Stomach (tissue), 9 donors: ENCODE data around the gene WNT5B. TPM values are rescaled to one million over a fixed set of nuclear protein-coding genes. Genes with fewer than 3 reads are reported as not detected.

Source experiments
- DNase-seq, 2 donors: peaks; one replicate each; pipeline versions ENCODE4 v3.0.0 to v3.0.0-alpha.2; 2013 to 2019
- H3K27ac ChIP-seq, 5 donors: fragments of 200-600 bp in 4 of 5; sonication (generic) in 4 of 5; one replicate each; pipeline ENCODE4 v1.5.1; 2013 to 2019; ENCODE audit warnings: mild to moderate bottlenecking in 1 of 5, moderate library complexity in 1 of 5
- H3K27me3 ChIP-seq, 3 donors: fragments of 200-600 bp; sonication (generic); one replicate each; pipeline ENCODE4 v1.5.1; 2017 to 2019; ENCODE audit warnings: mixed run types in 1 of 3
- H3K36me3 ChIP-seq, 4 donors: fragments of 200-600 bp; sonication (generic); 1 replicate in 3 of 4; 2 replicates in 1 of 4; pipeline ENCODE4 v1.5.1; 2016 to 2019
- H3K4me1 ChIP-seq, 4 donors: fragments of 200-600 bp; sonication (generic); one replicate each; pipeline ENCODE4 v1.5.1; 2016 to 2019
- H3K4me3 ChIP-seq, 4 donors: fragments of 200-600 bp; sonication (generic) in 3 of 4; one replicate each; pipeline ENCODE4 v1.5.1; 2016 to 2019; ENCODE audit warnings: mild to moderate bottlenecking in 1 of 4
- H3K9me3 ChIP-seq, 4 donors: fragments of 200-600 bp; sonication (generic); one replicate each; pipeline ENCODE4 v1.5.1; 2016 to 2019
- EP300 ChIP-seq: sonication (generic); formaldehyde crosslinking; IDR thresholded peaks from one replicate; pipeline ENCODE4 v1.6.1; 2017; ENCODE audit warnings: antibody characterized with exemption
- POLR2A ChIP-seq, 4 donors: fragments of 450-650 bp; IDR thresholded peaks; one replicate each; pipeline ENCODE4 v1.6.1; 2016; ENCODE audit warnings: antibody characterized with exemption in 4 of 4, control low read depth in 2 of 4, mild to moderate bottlenecking in 1 of 4, moderate library complexity in 1 of 4
- POLR2AphosphoS5 ChIP-seq, 3 donors: sonication (generic); formaldehyde crosslinking; IDR thresholded peaks; one replicate each; pipeline ENCODE4 v1.6.1; 2016; ENCODE audit warnings: antibody characterized with exemption in 3 of 3
- WGBS, 5 donors: extraction: QIAGEN DNeasy Blood & Tissue Kit in 3 of 5; methylation state at CpG; one replicate each; pipeline versions ENCODE4 v1.1.5 to v1.1.7; 2013 to 2018; 5-methylcytosine and 5-hydroxymethylcytosine counted together
- intact Hi-C: fragments of 100-400 bp; cut with DNase I; formaldehyde crosslinking; loops from one replicate; pipeline ENCODE4 v1.15.1; 2023; ENCODE audit warnings: low total_unique reads
- polyA plus RNA-seq, 3 donors: library from polyadenylated mRNA; stranded (reverse); fragments of 200-250 nt; gene quantifications; one replicate each; pipeline ENCODE4 v1.2.3, GENCODE V29; 2013
- total RNA-seq, 5 donors: library from RNA; depleted of rRNA; stranded (reverse); fragments of >200 nt; gene quantifications; one replicate each; pipeline versions ENCODE4 v1.1.0 to v1.2.3, GENCODE V29; 2014 to 2016
- TF ChIP-seq, protein P1 (sequence below), 7 experiments: fragments of 450-650 bp in 4 of 7; fragments of 200-600 bp in 3 of 7; sonication (generic) in 3 of 7; IDR thresholded peaks; one replicate each; pipeline ENCODE4 v1.5.1; 2016 to 2019; ENCODE audit warnings: antibody characterized with exemption in 7 of 7, control low read depth in 2 of 7, mild to moderate bottlenecking in 1 of 7
- donor health status: healthy with polysubstance abuse.
- donor health status: Bipolar disorder and iron deficiency.
- donor health status: healthy.

The WNT5B gene
- total and polyA plus RNA-seq, 8 donors = 0.45 to 22.3 (median 7.4) TPM

- DNase-seq = no peak
- Histone ChIP-seq H3K27me3 (no peaks in the 10 kb centered on the region), H3K4me3 (no peak overlapping the region), H3K4me1 (peaks cover 41 to 67% (median 58%) of the 10 kb centered on the region in 4 donors), H3K9me3 (no peaks in the 10 kb centered on the region), H3K27ac (peak overlapping the region; percentile 12 to 93 (median 46)), H3K36me3 (peaks cover 0 to 19% (median 0%) of the 10 kb centered on the region in 4 donors)
- intact Hi-C loops = no loop called here
- WGBS, 5 donors = 42 to 52% (median 47%) methylated on average over 3 of the region's 3 CpGs
- TF ChIP-seq EP300 = no peak
- TF ChIP-seq POLR2A (IDR thresholded peaks at IDR 0.05) = no peak
- TF ChIP-seq, protein P1, sequence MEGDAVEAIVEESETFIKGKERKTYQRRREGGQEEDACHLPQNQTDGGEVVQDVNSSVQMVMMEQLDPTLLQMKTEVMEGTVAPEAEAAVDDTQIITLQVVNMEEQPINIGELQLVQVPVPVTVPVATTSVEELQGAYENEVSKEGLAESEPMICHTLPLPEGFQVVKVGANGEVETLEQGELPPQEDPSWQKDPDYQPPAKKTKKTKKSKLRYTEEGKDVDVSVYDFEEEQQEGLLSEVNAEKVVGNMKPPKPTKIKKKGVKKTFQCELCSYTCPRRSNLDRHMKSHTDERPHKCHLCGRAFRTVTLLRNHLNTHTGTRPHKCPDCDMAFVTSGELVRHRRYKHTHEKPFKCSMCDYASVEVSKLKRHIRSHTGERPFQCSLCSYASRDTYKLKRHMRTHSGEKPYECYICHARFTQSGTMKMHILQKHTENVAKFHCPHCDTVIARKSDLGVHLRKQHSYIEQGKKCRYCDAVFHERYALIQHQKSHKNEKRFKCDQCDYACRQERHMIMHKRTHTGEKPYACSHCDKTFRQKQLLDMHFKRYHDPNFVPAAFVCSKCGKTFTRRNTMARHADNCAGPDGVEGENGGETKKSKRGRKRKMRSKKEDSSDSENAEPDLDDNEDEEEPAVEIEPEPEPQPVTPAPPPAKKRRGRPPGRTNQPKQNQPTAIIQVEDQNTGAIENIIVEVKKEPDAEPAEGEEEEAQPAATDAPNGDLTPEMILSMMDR (IDR thresholded peaks at IDR 0.05) = no peak
- no peak for TF ChIP-seq POLR2AphosphoS5 (IDR thresholded peaks at IDR 0.05)
Observed at GRCh38 chr12:1588575-1588947, 40.5 kb upstream of the WNT5B start.

DNA sequence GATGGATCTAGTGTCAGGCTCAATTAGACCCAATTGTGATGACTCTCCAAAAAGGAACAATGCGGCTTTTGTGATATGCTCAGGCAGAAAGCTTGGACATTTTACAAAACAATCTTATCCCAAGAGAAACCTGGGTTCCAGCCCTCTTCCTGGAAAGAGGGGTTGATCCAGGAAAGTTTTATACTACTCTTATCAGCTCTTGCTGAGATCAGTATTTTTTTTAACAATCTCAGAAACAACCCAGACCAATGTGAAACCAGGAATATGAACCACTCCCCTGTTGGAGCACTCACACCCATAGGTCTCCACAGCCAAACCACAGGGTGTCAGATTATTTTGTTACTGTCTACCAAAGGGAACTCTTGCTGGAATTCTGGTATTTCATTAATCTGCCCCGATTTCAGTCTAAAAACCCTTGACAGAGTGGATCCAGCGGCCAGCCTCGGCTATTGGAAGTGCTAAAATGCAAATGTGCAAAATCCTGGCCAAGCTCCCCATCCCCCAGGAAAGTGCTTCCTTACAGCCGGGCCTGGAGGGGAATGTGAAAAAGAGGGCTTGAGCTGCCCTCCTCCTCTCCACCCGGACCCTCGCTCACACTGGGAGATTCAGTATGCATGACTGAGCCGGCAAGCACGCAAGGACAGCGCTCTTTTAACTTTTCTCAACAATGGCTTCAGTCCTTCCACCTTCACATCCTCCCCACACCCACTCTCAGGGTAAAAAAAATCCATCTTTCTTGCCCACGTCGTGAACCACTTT, 38.6 kb upstream of the WNT5B start:
- Histone ChIP-seq H3K9me3 (no peaks in the 10 kb centered on the region), H3K27ac (peak overlapping the region; percentile 70 to 93 (median 78)), H3K36me3 (peaks cover 0 to 14% (median 0%) of the 10 kb centered on the region in 4 donors), H3K4me1 (peaks cover 47 to 71% (median 60%) of the 10 kb centered on the region in 4 donors), H3K4me3 (peak overlapping the region; percentile 29 to 98 (median 88)), H3K27me3 (no peaks in the 10 kb centered on the region)
- 15 to 30% (median 18%) methylated on average over 12 of the region's 12 CpGs for WGBS, 5 donors
- intact Hi-C loops = no loop called here
- DNase-seq = peak in 1 of 2 donors; percentile 59
- peak in 1 of 3 donors; percentile 33 for TF ChIP-seq POLR2AphosphoS5 (IDR thresholded peaks at IDR 0.05)
- TF ChIP-seq, protein P1 (IDR thresholded peaks at IDR 0.05) = no peak

DNA sequence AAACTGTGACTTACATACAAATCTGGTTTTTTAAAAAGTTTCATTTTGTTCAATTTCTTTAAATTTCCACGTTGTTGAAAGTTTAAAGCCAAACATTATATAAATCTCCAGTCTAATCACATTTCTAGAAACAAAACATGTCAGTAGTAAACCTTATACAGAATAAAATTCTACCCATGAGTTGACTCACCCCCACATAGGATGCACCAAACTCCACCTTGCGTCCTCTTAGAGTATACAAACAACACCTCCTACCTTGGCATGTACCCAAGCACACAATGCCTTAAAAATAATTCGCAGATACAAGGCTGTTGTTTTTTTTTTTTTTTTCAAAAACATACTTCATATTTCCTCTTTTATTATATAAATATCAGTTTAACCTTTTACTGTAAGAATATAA, 38.0 kb upstream of the WNT5B start:
- 8 to 11% (median 9%) methylated on average over 3 of the region's 3 CpGs for WGBS, 5 donors
- Histone ChIP-seq H3K27me3 (no peaks in the 10 kb centered on the region), H3K4me1 (peaks cover 49 to 78% (median 66%) of the 10 kb centered on the region in 4 donors), H3K27ac (peak overlapping the region in 4 of 5 donors; percentile 70 to 93 (median 80)), H3K9me3 (no peaks in the 10 kb centered on the region), H3K36me3 (peaks cover 0 to 9% (median 0%) of the 10 kb centered on the region in 4 donors), H3K4me3 (peak overlapping the region; percentile 29 to 98 (median 88))
- DNase-seq = peak in 1 of 2 donors; percentile 60
- intact Hi-C loops = no loop called here
- TF ChIP-seq, protein P1 (IDR thresholded peaks at IDR 0.05) = no peak

DNA sequence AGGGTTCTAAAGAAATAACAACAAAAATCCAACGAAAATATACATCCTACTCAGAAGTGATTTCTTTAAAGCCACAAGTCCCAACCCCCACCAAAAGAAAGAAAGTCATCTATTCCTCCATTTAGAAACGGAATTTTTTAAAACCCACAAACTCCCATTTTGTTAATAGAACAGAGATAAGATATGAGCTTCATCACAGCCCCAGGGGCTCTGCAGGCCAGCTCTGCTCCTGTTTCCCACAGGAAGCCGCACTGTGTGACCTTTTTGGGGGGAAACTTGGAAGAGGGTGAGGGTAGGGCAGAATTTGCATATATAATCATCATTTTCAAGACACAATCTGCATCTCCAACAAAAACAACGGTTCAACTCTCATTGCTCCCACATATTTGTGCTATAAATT, 37.5 kb upstream of the WNT5B start:
- WGBS, 5 donors = 11 to 24% (median 16%) methylated on average over 4 of the region's 4 CpGs
- Histone ChIP-seq H3K27me3 (no peaks in the 10 kb centered on the region), H3K4me1 (peaks cover 49 to 79% (median 66%) of the 10 kb centered on the region in 4 donors), H3K4me3 (peak overlapping the region; percentile 82 to 98 (median 88)), H3K27ac (peak overlapping the region in 4 of 5 donors; percentile 24 to 100 (median 84)), H3K36me3 (peaks cover 0 to 4% (median 0%) of the 10 kb centered on the region in 4 donors), H3K9me3 (no peaks in the 10 kb centered on the region)
- DNase-seq = no peak
- TF ChIP-seq POLR2AphosphoS5 (IDR thresholded peaks at IDR 0.05) (no peak), EP300 (no peak), POLR2A (IDR thresholded peaks at IDR 0.05) (no peak)
- TF ChIP-seq, protein P1 (IDR thresholded peaks at IDR 0.05) = no peak
- intact Hi-C loops = no loop called here
